Stomach (tissue), 4 donors: ENCODE measurements around the gene PPP1R2.

Experiments used
- POLR2A ChIP-seq, 4 donors: fragments of 450-650 bp; IDR thresholded peaks; one replicate each; pipeline ENCODE4 v1.6.1; 2016; ENCODE audit warnings: antibody characterized with exemption in 4 of 4, control low read depth in 2 of 4, mild to moderate bottlenecking in 1 of 4, moderate library complexity in 1 of 4
- TF ChIP-seq, protein P1 (sequence below), 7 experiments: fragments of 450-650 bp in 4 of 7; fragments of 200-600 bp in 3 of 7; sonication (generic) in 3 of 7; IDR thresholded peaks; one replicate each; pipeline ENCODE4 v1.5.1; 2016 to 2019; ENCODE audit warnings: antibody characterized with exemption in 7 of 7, control low read depth in 2 of 7, mild to moderate bottlenecking in 1 of 7

GRCh38 chr3:195584543-195584870 lies 41.4 kb upstream of the PPP1R2 start:
- TF ChIP-seq POLR2A (IDR thresholded peaks at IDR 0.05): no peak
- TF ChIP-seq, protein P1, sequence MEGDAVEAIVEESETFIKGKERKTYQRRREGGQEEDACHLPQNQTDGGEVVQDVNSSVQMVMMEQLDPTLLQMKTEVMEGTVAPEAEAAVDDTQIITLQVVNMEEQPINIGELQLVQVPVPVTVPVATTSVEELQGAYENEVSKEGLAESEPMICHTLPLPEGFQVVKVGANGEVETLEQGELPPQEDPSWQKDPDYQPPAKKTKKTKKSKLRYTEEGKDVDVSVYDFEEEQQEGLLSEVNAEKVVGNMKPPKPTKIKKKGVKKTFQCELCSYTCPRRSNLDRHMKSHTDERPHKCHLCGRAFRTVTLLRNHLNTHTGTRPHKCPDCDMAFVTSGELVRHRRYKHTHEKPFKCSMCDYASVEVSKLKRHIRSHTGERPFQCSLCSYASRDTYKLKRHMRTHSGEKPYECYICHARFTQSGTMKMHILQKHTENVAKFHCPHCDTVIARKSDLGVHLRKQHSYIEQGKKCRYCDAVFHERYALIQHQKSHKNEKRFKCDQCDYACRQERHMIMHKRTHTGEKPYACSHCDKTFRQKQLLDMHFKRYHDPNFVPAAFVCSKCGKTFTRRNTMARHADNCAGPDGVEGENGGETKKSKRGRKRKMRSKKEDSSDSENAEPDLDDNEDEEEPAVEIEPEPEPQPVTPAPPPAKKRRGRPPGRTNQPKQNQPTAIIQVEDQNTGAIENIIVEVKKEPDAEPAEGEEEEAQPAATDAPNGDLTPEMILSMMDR (IDR thresholded peaks at IDR 0.05): no peak
